NCI-H510A (cell line): ENCODE data around the gene UBAC2.
"Not testable (repeated sequence)": the region's sequence is repeated elsewhere in the genome, so short reads cannot be mapped to it uniquely, and the experiment has no call there.

ENCODE experiments used
- DNase-seq: peaks from one replicate; lab custom pipeline; 2025; lab: John Stamatoyannopoulos, UW

The UBAC2 gene

GRCh38 chr13:99393791-99394735 is 193.4 kb downstream of the UBAC2 start:
- no peak for DNase-seq

GRCh38 chr13:99395436-99395835 is 194.8 kb downstream of the UBAC2 start:
- DNase-seq, result no peak

- DNase-seq, result no peak
These were observed 195.8 kb downstream of the UBAC2 start for GRCh38 chr13:99396446-99396845.

- no peak for DNase-seq
These were observed 197.4 kb downstream of the UBAC2 start for GRCh38 chr13:99398071-99398470.

DNA sequence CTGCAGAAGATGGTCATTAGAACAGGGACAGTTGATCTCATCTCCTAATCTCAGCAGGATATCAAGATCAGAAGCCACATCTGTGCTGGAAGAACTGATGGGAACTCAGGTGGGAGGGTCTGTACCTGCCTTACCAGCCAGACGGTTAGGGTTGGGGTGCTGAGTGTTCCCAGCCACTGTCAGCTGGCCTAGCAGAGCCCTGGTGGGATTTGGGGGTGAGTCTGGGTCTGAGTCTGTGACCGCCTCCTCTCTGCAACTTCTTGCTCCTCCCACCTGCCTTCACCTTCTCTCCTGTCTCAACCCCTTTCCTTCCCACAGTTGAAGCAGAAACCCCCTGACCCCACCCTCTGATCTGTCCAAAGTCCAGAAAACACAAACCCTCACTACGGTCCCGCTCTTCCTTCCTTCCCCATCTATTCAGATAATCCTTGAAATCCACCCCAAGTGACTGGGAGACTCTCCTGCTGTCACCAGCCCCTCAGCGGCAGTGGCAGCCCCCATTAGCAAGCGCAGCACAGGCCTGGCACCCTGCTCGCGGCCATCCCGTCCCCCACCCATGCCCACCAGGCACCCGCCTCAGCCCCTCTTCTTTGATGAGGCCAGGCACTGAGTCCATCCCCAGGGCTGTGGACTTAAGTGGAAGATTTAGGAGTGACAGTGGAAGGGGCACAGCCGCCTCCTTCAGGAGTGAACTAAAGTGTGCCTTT is 198.4 kb downstream of the UBAC2 start:
- DNase-seq, result no peak

DNA sequence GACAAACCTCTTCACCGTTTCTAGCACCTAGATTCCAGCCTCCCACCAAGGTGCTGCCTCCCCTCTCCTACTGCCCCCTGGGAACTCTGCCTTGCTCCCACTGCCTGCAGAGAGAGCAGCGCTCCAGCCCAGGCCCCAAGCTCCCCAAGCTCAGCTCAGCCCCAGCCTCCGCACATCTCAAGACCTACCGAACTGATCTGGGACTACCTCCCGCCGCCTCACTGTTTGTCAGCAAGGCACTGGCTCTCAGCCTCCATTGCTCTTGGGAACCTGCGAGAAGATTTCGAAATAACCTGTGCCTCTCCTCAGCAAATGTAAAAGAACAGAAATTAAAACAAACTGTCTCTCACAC is 198.9 kb downstream of the UBAC2 start:
- DNase-seq, result no peak

- DNase-seq, result no peak
These were observed 202.9 kb downstream of the UBAC2 start for GRCh38 chr13:99403458-99403971.

DNA sequence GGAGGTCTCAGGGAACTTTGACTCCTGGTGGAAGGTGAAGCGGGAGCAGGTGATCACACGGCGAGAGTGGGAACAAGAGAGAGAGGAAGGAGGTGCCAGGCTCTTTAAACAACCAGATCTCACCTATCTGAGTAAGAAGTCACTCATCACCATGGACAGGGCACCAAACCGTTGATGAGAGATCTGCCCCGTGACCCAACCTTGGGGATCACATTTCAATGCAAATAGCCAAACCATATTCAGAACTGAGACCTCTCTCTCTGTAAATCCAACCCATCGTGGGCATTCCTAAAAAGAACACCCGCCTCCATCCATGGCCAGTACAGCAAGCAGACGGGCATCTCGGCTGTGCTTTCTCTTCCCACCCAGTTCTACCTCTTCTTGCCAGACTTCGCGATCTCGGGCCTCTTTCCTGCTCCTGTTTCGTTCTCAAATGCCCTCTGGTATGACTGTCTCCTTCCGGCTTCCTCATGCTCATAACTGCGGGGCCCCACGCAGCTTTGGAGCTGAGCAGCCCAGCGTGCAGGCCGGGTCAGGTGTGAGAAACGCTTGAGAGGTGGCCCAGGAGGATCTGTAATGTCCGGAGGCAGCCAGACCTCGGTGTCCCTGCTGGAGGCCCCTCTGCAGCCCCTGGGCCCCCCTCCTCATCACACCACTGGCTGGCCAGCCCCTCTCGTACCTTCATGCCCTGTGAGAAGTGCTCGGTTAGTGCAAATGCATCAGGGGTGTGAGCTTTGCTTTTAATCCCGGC is 203.5 kb downstream of the UBAC2 start:
- no peak for DNase-seq

DNA sequence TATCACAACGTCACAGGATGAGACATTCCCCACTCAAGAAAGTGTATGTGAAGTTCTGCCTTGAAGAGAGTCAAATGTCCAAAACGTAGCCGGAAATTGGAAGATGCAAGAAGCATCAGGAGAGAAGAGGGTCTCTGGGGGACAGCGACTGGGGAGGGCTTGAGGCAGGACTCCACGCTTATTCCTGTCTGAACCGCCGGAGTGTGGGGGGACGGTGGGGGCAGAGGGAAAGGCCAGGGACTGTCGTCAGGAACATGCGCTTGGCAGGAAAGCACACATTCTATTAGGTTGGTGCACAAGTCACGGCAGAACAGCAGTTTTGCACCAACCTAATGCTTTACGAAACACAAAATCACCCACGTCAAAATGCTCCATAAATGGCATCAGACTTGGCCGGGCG is 205.3 kb downstream of the UBAC2 start:
- DNase-seq, result no peak

- no peak for DNase-seq
These were observed 206.1 kb downstream of the UBAC2 start for GRCh38 chr13:99406799-99407201.

- no peak for DNase-seq
These were observed 207.4 kb downstream of the UBAC2 start for GRCh38 chr13:99407906-99408702.

DNA sequence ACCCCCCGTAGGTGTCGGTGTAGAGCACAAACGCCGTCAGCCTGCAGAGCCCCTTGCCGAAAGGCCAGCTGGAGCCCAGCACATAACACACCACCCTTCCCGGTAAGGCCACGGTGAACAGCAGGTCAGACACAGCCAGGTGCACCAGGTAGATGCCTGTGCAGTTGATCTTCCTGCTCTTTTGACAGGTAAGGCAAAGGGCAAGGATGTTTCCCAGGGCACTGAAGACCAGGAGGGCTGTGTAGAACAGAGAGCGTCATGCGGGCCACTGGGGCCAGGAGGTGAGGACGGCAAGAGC is 208.0 kb downstream of the UBAC2 start:
- DNase-seq, result no peak

DNA sequence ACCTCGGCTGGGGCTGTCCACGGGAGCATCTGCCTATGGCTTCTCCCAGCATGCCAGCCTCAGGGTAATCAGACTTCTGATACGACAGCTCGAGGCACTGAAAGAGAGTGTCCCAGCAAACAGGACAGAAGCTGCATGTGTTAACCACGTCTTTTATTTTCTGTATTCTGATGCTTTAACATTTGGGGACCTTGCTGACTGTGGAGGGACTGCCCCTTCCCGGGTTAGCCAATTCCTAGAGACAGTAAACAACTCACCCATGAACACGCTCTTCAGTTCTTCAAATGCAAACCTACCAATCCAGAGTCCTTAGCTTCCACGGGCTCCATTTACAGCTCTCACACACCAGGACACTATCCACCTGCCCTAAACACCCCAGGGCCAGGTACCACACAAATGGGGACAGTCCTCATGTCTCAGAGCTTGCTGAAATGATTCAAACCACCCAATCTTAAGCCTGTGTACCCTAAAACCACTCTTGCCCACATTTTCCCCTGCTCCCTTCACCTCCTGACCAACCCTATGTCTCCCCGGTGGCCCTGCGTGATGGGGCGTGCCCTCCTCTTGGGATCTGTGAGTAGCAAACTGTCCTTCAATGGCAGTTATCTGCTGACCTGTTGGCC is 208.9 kb downstream of the UBAC2 start:
- not testable (repeated sequence) for DNase-seq

DNA sequence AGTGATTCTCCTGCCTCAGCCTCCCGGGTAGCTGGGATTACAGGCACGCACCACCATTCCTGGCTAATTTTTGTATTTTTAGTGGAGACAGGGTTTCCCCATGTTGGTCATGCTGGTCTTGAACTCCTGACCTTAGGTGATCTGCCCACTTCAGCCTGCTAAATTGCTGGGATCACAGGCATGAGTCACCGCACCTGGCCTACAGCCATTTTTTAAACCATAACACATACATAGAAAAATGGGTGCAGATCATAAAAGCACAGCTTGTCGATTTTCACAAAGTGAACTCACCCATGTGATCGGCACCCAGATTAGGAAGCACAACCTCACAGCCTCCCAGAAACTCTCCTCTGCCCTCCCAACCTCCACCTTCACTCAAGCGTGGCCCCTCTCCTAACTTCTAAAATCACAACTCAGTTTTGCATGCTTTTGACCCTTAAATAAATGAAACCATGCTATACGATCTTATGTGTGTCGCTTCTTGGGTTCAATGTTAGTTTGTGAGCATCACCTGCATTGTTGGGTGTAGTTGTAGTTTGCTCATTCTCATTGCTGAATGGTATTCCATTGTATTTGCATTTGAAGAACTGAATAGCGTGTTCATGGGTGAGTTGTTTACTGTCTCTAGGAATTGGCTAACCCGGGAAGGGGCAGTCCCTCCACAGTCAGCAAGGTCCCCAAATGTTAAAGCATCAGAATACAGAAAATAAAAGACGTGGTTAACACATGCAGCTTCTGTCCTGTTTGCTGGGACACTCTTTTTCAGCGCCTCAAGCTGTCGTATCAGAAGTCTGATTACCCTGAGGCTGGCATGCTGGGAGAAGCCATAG is 210.2 kb downstream of the UBAC2 start:
- not testable (repeated sequence) for DNase-seq

GRCh38 chr13:99412856-99413255 is 212.2 kb downstream of the UBAC2 start:
- no peak for DNase-seq

- DNase-seq, result no peak
These were observed 213.7 kb downstream of the UBAC2 start for GRCh38 chr13:99414048-99414995.

DNA sequence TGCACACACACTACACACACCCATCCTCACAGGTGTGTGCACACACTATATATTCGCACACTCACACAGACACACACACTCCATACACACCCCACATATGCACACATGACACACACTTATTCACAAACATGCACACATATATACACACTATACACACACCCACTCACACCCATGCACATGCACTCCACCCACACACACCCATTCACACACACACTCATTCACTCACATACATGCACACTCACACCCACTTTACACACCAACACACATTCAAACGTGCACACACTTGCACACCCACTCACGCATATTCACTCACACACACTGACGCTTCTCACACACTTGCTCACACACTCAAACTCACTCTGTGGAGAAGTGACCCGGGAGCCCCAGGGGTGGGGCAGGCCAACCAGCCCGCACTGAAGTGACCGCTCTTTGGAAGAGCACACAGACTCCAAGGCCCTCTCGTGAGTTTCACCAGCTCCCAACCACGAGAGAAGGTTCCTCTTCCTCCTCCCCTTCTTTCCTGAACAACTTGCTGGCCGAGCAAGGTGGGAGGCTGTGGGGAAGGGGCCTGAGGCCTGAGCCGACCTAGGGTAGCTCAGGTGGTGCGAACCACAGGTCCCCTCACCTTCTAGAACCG is 214.5 kb downstream of the UBAC2 start:
- no peak for DNase-seq

DNA sequence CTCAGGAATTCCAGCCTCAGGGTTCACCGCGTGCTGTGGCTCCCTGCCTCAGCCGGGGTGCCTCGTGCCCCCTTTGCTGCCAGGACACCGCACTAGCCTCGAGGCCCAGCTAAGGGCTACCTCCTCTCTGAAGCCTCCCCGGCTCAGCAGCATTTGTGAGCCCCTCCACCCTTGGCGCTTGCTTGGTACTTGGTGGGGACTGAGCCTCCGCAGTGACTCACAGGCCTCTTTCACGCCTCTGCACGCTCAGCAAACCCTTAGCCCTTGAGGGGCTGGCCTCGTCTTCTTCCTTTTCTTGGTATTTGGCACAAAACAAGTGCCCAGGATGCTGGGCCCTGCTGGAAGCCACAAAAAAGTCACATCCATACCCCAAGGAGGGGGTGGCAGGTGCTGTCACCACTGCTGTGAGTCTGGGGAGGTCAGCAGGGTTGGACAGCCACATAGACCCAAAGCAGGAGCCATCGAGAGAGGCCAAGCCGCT is 215.2 kb downstream of the UBAC2 start:
- no peak for DNase-seq
